Measurements from ENCODE around the gene COBLL1.

GRCh38 chr2:164746713-164747112 is 94.9 kb downstream of the COBLL1 start:
- TF ChIP-seq TAF1 (IDR thresholded peaks at IDR 0.05; ENCODE audit: borderline replicate concordance, insufficient read depth, low read length) (no peak), POLR2AphosphoS5 (IDR thresholded peaks at IDR 0.05; ENCODE audit: low read depth, low read length) (no peak)
- TF ChIP-seq, protein P1, sequence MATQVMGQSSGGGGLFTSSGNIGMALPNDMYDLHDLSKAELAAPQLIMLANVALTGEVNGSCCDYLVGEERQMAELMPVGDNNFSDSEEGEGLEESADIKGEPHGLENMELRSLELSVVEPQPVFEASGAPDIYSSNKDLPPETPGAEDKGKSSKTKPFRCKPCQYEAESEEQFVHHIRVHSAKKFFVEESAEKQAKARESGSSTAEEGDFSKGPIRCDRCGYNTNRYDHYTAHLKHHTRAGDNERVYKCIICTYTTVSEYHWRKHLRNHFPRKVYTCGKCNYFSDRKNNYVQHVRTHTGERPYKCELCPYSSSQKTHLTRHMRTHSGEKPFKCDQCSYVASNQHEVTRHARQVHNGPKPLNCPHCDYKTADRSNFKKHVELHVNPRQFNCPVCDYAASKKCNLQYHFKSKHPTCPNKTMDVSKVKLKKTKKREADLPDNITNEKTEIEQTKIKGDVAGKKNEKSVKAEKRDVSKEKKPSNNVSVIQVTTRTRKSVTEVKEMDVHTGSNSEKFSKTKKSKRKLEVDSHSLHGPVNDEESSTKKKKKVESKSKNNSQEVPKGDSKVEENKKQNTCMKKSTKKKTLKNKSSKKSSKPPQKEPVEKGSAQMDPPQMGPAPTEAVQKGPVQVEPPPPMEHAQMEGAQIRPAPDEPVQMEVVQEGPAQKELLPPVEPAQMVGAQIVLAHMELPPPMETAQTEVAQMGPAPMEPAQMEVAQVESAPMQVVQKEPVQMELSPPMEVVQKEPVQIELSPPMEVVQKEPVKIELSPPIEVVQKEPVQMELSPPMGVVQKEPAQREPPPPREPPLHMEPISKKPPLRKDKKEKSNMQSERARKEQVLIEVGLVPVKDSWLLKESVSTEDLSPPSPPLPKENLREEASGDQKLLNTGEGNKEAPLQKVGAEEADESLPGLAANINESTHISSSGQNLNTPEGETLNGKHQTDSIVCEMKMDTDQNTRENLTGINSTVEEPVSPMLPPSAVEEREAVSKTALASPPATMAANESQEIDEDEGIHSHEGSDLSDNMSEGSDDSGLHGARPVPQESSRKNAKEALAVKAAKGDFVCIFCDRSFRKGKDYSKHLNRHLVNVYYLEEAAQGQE (IDR thresholded peaks at IDR 0.05; ENCODE audit: insufficient read depth in 1 of 2, low read depth in 2 of 2, low read length in 2 of 2), result no peak
